Measurements from ENCODE around the gene OR10G8. TPM values are rescaled to one million over a fixed set of nuclear protein-coding genes. Genes with fewer than 3 reads are reported as not detected.
"Not testable (repeated sequence)": the region's sequence is repeated elsewhere in the genome, so short reads cannot be mapped to it uniquely, and the experiment has no call there.

OR10G8 gene
- total RNA-seq, 1 experiment from 2014 or later, result not detected

- Mint-ChIP-seq H3K36me3 (ENCODE audit: insufficient read depth, unreplicated experiment) (no peaks in the 10 kb centered on the region), H3K4me3 (ENCODE audit: unreplicated experiment) (no peak within 1 kb of the TSS), H3K27me3 (ENCODE audit: insufficient read depth, unreplicated experiment) (peaks cover 3% of the 10 kb centered on the region), H3K4me1 (ENCODE audit: low read depth, unreplicated experiment) (no peaks in the 10 kb centered on the region), H3K9me3 (ENCODE audit: unreplicated experiment) (no peaks in the 10 kb centered on the region), H3K27ac (ENCODE audit: unreplicated experiment) (no peak within 1 kb of the TSS)
- POLR2A ChIA-PET, result no interaction called here
- CTCF ChIA-PET, result no interaction called here
- no TSS peak for BruUV-seq (replicated peaks)
- no peak for DNase-seq
- H3K9me3 ChIP-seq, result no peaks in the 10 kb centered on the region
- intact Hi-C loops (cut with micrococcal nuclease; ENCODE audit: unreplicated experiment), result no loop called here
- H3K4me3 ChIP-seq (ENCODE audit: low read depth, low read length), result no peak within 1 kb of the TSS
- peaks cover 8% of the 10 kb centered on the region; the same call in 1 of the 2 replicates for H3K4me1 ChIP-seq
- H3K27me3 ChIP-seq (replicated peaks; ENCODE audit: control insufficient read depth, insufficient read depth, low read length), result 0 out of 2 replicates have a peak, but pooled peaks cover 2% of the 10 kb centered on the region
- no peaks in the 10 kb centered on the region for H3K36me3 ChIP-seq (ENCODE audit: control insufficient read depth, insufficient read depth, low read length)
- no peak for TF ChIP-seq CTCF (IDR thresholded peaks at IDR 0.05; ENCODE audit: insufficient read depth in 1 of 2, low read depth in 1 of 2, low read length in 1 of 2, severe bottlenecking in 1 of 2, unreplicated experiment in 1 of 2)
Measured at GRCh38 chr11:123995119-123995518, 31.5 kb upstream of the OR10G8 start, which contains the start of gene OR10G6. OR10G6 (minus strand) TSS chr11:123995161; CDS start chr11:123995161, 0 bp downstream.

- H3K9me3 ChIP-seq, result no peaks in the 10 kb centered on the region
- ChIA-PET CTCF (no interaction called here), POLR2A (no interaction called here)
- no peaks in the 10 kb centered on the region for H3K27me3 ChIP-seq (replicated peaks; ENCODE audit: control insufficient read depth, insufficient read depth, low read length)
- H3K36me3 Mint-ChIP-seq (ENCODE audit: insufficient read depth, unreplicated experiment), result no peaks in the 10 kb centered on the region
- H3K9me3 Mint-ChIP-seq (ENCODE audit: unreplicated experiment), result no peaks in the 10 kb centered on the region
- H3K4me1 ChIP-seq, result no peaks in the 10 kb centered on the region
- DNase-seq, result no peak
- H3K4me3 ChIP-seq (ENCODE audit: low read depth, low read length), result no peak within 1 kb of the TSS
- H3K27ac Mint-ChIP-seq (ENCODE audit: unreplicated experiment), result no peak within 1 kb of the TSS
- H3K4me1 Mint-ChIP-seq (ENCODE audit: low read depth, unreplicated experiment), result no peaks in the 10 kb centered on the region
- no peaks in the 10 kb centered on the region for H3K36me3 ChIP-seq (ENCODE audit: control insufficient read depth, insufficient read depth, low read length)
- H3K27me3 Mint-ChIP-seq (ENCODE audit: insufficient read depth, unreplicated experiment), result peaks cover 7% of the 10 kb centered on the region
- no peak for TF ChIP-seq CTCF (IDR thresholded peaks at IDR 0.05; ENCODE audit: insufficient read depth in 1 of 2, low read depth in 1 of 2, low read length in 1 of 2, severe bottlenecking in 1 of 2, unreplicated experiment in 1 of 2)
- no TSS peak for BruUV-seq (replicated peaks)
- no peak within 1 kb of the TSS for H3K4me3 Mint-ChIP-seq (ENCODE audit: unreplicated experiment)
- intact Hi-C loops (cut with micrococcal nuclease; ENCODE audit: unreplicated experiment), result no loop called here
Measured at GRCh38 chr11:124012697-124013096, 13.9 kb upstream of the OR10G8 start, which contains the start of gene OR10G4. OR10G4 (plus strand) TSS chr11:124012997; CDS start chr11:124015575, 2,578 bp downstream.

GRCh38 chr11:124015837-124016236, 10.8 kb upstream of the OR10G8 start:
- H3K36me3 ChIP-seq (ENCODE audit: control insufficient read depth, insufficient read depth, low read length); H3K27ac Mint-ChIP-seq (ENCODE audit: unreplicated experiment); CTCF ChIA-PET; POLR2A ChIA-PET; intact Hi-C loops (cut with micrococcal nuclease; ENCODE audit: unreplicated experiment); BruUV-seq (replicated peaks); H3K4me1 ChIP-seq; H3K27me3 Mint-ChIP-seq (ENCODE audit: insufficient read depth, unreplicated experiment); H3K4me1 Mint-ChIP-seq (ENCODE audit: low read depth, unreplicated experiment); H3K9me3 ChIP-seq; H3K36me3 Mint-ChIP-seq (ENCODE audit: insufficient read depth, unreplicated experiment); H3K9me3 Mint-ChIP-seq (ENCODE audit: unreplicated experiment); H3K4me3 Mint-ChIP-seq (ENCODE audit: unreplicated experiment); DNase-seq; H3K4me3 ChIP-seq (ENCODE audit: low read depth, low read length); H3K27me3 ChIP-seq (replicated peaks; ENCODE audit: control insufficient read depth, insufficient read depth, low read length): not testable (repeated sequence)

GRCh38 chr11:124036666-124037065, 10.1 kb downstream of the OR10G8 start:
- intact Hi-C loops (cut with micrococcal nuclease; ENCODE audit: unreplicated experiment), result no loop called here
- no peaks in the 10 kb centered on the region for H3K36me3 ChIP-seq (ENCODE audit: control insufficient read depth, insufficient read depth, low read length)
- POLR2A ChIA-PET, result no interaction called here
- TF ChIP-seq CTCF (IDR thresholded peaks at IDR 0.05; ENCODE audit: insufficient read depth in 1 of 2, low read depth in 1 of 2, low read length in 1 of 2, severe bottlenecking in 1 of 2, unreplicated experiment in 1 of 2), result no peak
- no peaks in the 10 kb centered on the region for H3K4me1 Mint-ChIP-seq (ENCODE audit: low read depth, unreplicated experiment)
- H3K27me3 ChIP-seq (replicated peaks; ENCODE audit: control insufficient read depth, insufficient read depth, low read length), result no peaks in the 10 kb centered on the region
- no peak overlapping the region for H3K4me3 ChIP-seq (ENCODE audit: low read depth, low read length)
- H3K4me1 ChIP-seq, result no peaks in the 10 kb centered on the region
- no peaks in the 10 kb centered on the region for H3K9me3 ChIP-seq
- H3K27ac Mint-ChIP-seq (ENCODE audit: unreplicated experiment), result no peak overlapping the region
- no peaks in the 10 kb centered on the region for H3K36me3 Mint-ChIP-seq (ENCODE audit: insufficient read depth, unreplicated experiment)
- DNase-seq, result no peak
- BruUV-seq (replicated peaks), result no TSS peak
- no peak overlapping the region for H3K4me3 Mint-ChIP-seq (ENCODE audit: unreplicated experiment)
- H3K9me3 Mint-ChIP-seq (ENCODE audit: unreplicated experiment), result no peaks in the 10 kb centered on the region
- H3K27me3 Mint-ChIP-seq (ENCODE audit: insufficient read depth, unreplicated experiment), result peaks cover 15% of the 10 kb centered on the region
- CTCF ChIA-PET, result no interaction called here

All from Caco-2 (cell line).